Testis (tissue), 3 donors: ENCODE results near the gene CDC42BPB. TPM values are rescaled to one million over a fixed set of nuclear protein-coding genes. Genes with fewer than 3 reads are reported as not detected.

Experiments used
- DNase-seq: peaks from one replicate; pipeline ENCODE4 v3.0.0-alpha.2; 2019
- H3K27ac ChIP-seq, 2 donors: fragments of 200-600 bp; sonication (generic); one replicate each; pipeline ENCODE4 v1.5.1; 2019
- H3K27me3 ChIP-seq: fragments of 200-600 bp; sonication (generic); one replicate; pipeline ENCODE4 v1.5.1; 2019
- H3K36me3 ChIP-seq: fragments of 200-600 bp; sonication (generic); one replicate; pipeline ENCODE4 v1.5.1; 2017; ENCODE audit warnings: low read depth; ENCODE audit errors: missing control alignments
- H3K4me1 ChIP-seq: fragments of 200-600 bp; sonication (generic); one replicate; pipeline ENCODE4 v1.5.1; 2019
- H3K4me3 ChIP-seq, 2 donors: fragments of 200-600 bp; sonication (generic); one replicate each; pipeline ENCODE4 v1.5.1; 2017 to 2019
- H3K9me3 ChIP-seq: fragments of 200-600 bp; sonication (generic); one replicate; pipeline ENCODE4 v1.5.1; 2017
- CTCF ChIP-seq, 3 experiments: fragments of 450-650 bp in 2 of 3; fragments of 200-600 bp in 1 of 3; sonication (generic) in 1 of 3; IDR thresholded peaks; one replicate each; pipeline ENCODE4 v1.5.1; 2016 to 2019; ENCODE audit warnings: antibody characterized with exemption in 3 of 3, mild to moderate bottlenecking in 2 of 3, moderate library complexity in 1 of 3
- POLR2A ChIP-seq: fragments of 450-650 bp; IDR thresholded peaks from one replicate; pipeline ENCODE4 v1.6.1; 2017; ENCODE audit warnings: antibody characterized with exemption, mild to moderate bottlenecking, moderate library complexity
- WGBS, 2 donors: methylation state at CpG; one replicate each; pipeline ENCODE4 v1.1.5; 2018; 5-methylcytosine and 5-hydroxymethylcytosine counted together
- intact Hi-C: fragments of 100-400 bp; cut with DNase I; formaldehyde crosslinking; loops from one replicate; pipeline ENCODE4 v1.15.1; 2023; ENCODE audit warnings: low total_unique reads
- polyA plus RNA-seq: library from polyadenylated mRNA; stranded (reverse); fragments of 350-450 nt; fragmentation: Illumina TruSeq; extraction: RNeasy Lipid Tissue Mini Kit (QIAGEN cat#74804); gene quantifications from one replicate; pipeline ENCODE4 v1.2.3, GENCODE V29; 2014; ENCODE audit warnings: low read depth, low replicate concordance; ENCODE audit not compliant: insufficient read depth
- total RNA-seq, 2 donors: library from RNA; depleted of rRNA; stranded (reverse); fragments of >200 nt; gene quantifications; one replicate each; pipeline ENCODE4 v1.2.3, GENCODE V29; 2016

The CDC42BPB gene
- total and polyA plus RNA-seq, 3 donors from 2014 or later = 90.3 to 216 (median 201) TPM

GRCh38 chr14:102920273-102920997 is 136.9 kb downstream of the CDC42BPB start:
- no peaks in the 10 kb centered on the region for H3K27me3 ChIP-seq
- intact Hi-C loops = loop anchor here (10.0 kb wide), 1 partner anchor 146 kb away; the partner anchor contains the start of gene TRAF3
- H3K27ac ChIP-seq = no peak overlapping the region
- H3K9me3 ChIP-seq = no peaks in the 10 kb centered on the region
- H3K36me3 ChIP-seq = no peaks in the 10 kb centered on the region
- 86 to 90% methylated on average over 5 of the region's 5 CpGs for WGBS, 2 donors
- H3K4me1 ChIP-seq = peaks cover 5% of the 10 kb centered on the region
- H3K4me3 ChIP-seq = no peak overlapping the region
- TF ChIP-seq CTCF (IDR thresholded peaks at IDR 0.05) = no peak
- TF ChIP-seq POLR2A = no peak
- no peak for DNase-seq

- TF ChIP-seq POLR2A (no peak), CTCF (IDR thresholded peaks at IDR 0.05) (no peak)
- H3K4me1 ChIP-seq = peaks cover 5% of the 10 kb centered on the region
- DNase-seq = no peak
- intact Hi-C loops = loop anchor here (10.0 kb wide), 1 partner anchor 224 kb away; no protein-coding TSS in a partner anchor
- H3K27me3 ChIP-seq = no peaks in the 10 kb centered on the region
- H3K27ac ChIP-seq = no peak overlapping the region
- H3K36me3 ChIP-seq = no peaks in the 10 kb centered on the region
- no peak overlapping the region for H3K4me3 ChIP-seq
- WGBS, 2 donors = 56 to 61% methylated on average over 2 of the region's 2 CpGs
- H3K9me3 ChIP-seq = no peaks in the 10 kb centered on the region
These were observed 138.9 kb downstream of the CDC42BPB start for GRCh38 chr14:102918438-102918837.

- Histone ChIP-seq H3K9me3 (no peaks in the 10 kb centered on the region), H3K27ac (no peak overlapping the region), H3K36me3 (no peaks in the 10 kb centered on the region), H3K4me3 (no peak overlapping the region), H3K27me3 (no peaks in the 10 kb centered on the region), H3K4me1 (no peaks in the 10 kb centered on the region)
- DNase-seq = peak; percentile 80
- WGBS, 2 donors = 58 to 73% methylated on average over 10 to 12 of the region's 12 CpGs
- TF ChIP-seq POLR2A = no peak
- peak in 2 of 3 experiments; percentile 52 to 54 for TF ChIP-seq CTCF (IDR thresholded peaks at IDR 0.05)
- intact Hi-C loops = loop anchor here (10.0 kb wide), 1 partner anchor 223 kb away; no protein-coding TSS in a partner anchor
These were observed 139.7 kb downstream of the CDC42BPB start for GRCh38 chr14:102917469-102918211.

- Histone ChIP-seq H3K9me3 (no peaks in the 10 kb centered on the region), H3K4me3 (no peak overlapping the region), H3K27me3 (no peaks in the 10 kb centered on the region), H3K27ac (no peak overlapping the region), H3K4me1 (no peaks in the 10 kb centered on the region), H3K36me3 (no peaks in the 10 kb centered on the region)
- 96 to 98% methylated on average over 6 of the region's 6 CpGs for WGBS, 2 donors
- no peak for TF ChIP-seq POLR2A
- no peak for TF ChIP-seq CTCF (IDR thresholded peaks at IDR 0.05)
- intact Hi-C loops = loop anchor here (10.0 kb wide), 1 partner anchor 222 kb away; no protein-coding TSS in a partner anchor
- DNase-seq = no peak
These were observed 140.3 kb downstream of the CDC42BPB start for GRCh38 chr14:102917056-102917385.
